H1 (cell line): ENCODE measurements around the gene CCDC197. TPM values are rescaled to one million over a fixed set of nuclear protein-coding genes. Genes with fewer than 3 reads are reported as not detected.

Experiments
- HDAC2 ChIP-seq, 2 experiments: fragments of 300-600 bp in 1 of 2; sonication (generic) in 1 of 2; IDR thresholded peaks; 2 replicates each; pipeline ENCODE4 v1.6.1; 2011 to 2012; ENCODE audit warnings: low read depth in 2 of 2, low read length in 2 of 2, mild to moderate bottlenecking in 2 of 2, moderate library complexity in 2 of 2, borderline replicate concordance in 1 of 2, inconsistent platforms in 1 of 2
- polyA plus RNA-seq, 7 experiments: library from polyadenylated mRNA; depleted of rRNA in 3 of 7; stranded (reverse) in 5 of 7; unstranded in 2 of 7; fragments of >200 nt in 5 of 7; fragments of 200-250 nt in 2 of 7; gene quantifications; 1 replicate in 5 of 7; 2 replicates in 1 of 7; 4 replicates in 1 of 7; pipeline versions ENCODE4 v1.2.1 to v1.2.3, GENCODE V29; 2011 to 2013; ENCODE audit warnings: missing spikeins in 2 of 7, mixed read lengths in 2 of 7
- total RNA-seq: library from RNA; stranded (reverse); fragmentation: NEBNext Ultra II Directional; extraction: Animal tissue kit (Norgen Biotek cat#: 25700); gene quantifications from 2 replicates; pipeline ENCODE4 v1.2.1, GENCODE V29; 2021

Gene CCDC197
- total and polyA plus RNA-seq, 2 of the 8 experiments (the other 6 are each of a cell fraction or from before 2014, with no cell fraction given) = not detected

DNA sequence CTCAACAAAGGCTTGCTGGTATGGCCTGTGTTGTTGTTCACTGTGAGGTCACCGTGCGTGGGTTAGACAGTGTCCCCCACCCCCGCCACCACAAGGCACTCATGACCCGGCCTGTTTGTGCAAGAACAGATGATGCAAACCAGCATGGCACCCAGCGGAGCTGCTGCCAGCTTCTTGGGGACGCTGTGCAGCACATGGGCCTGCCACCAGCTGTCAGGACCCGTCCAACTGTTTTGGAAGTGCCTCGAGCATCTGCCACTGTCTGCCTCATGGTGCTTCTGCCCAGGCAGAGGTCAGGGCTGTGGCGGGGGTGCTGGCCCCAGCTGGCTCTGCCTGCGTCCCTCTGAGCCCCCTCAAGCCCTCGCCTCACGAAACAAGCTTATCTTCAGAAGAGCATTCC lies 22.3 kb upstream of the CCDC197 start (continued):
- TF ChIP-seq HDAC2 (IDR thresholded peaks at IDR 0.05; ENCODE audit: borderline replicate concordance in 1 of 2, low read depth in 2 of 2, low read length in 2 of 2) = no peak
